ENCODE measurements around the gene TEAD1.
"Not testable (repeated sequence)": the region's sequence is repeated elsewhere in the genome, so short reads cannot be mapped to it uniquely, and the experiment has no call there.

TEAD1 gene

GRCh38 chr11:12871788-12872321 lies 197.6 kb downstream of the TEAD1 start:
- peaks cover 0 to 24% of the 10 kb centered on the region in 2 donors for H3K4me1 ChIP-seq (ENCODE audit: control insufficient read depth in 2 of 2, insufficient read depth in 1 of 2, low read depth in 1 of 2, low read length in 2 of 2)
- H3K27me3 ChIP-seq (ENCODE audit: control insufficient read depth in 3 of 3, insufficient read depth in 3 of 3, low read depth in 1 of 3, low read length in 3 of 3) = no peaks in the 10 kb centered on the region
- no peak overlapping the region for H3K4me3 ChIP-seq (ENCODE audit: low read length in 2 of 2)
- H4K91ac ChIP-seq (ENCODE audit: low read depth, low read length, poor library complexity) = peak overlapping the region; percentile 5
- H3K36me3 ChIP-seq (replicated peaks in 1 of 2; ENCODE audit: control insufficient read depth in 2 of 2, insufficient read depth in 2 of 2, low read length in 2 of 2) = peaks cover 7 to 60% of the 10 kb centered on the region in 2 donors
- no peak overlapping the region for H3K27ac ChIP-seq (replicated peaks; ENCODE audit: low read length)
- no peak overlapping the region for H3K4me2 ChIP-seq (ENCODE audit: insufficient read depth, low read length, poor library complexity, severe bottlenecking)
- H2BK120ac ChIP-seq (ENCODE audit: low read depth, low read length) = no peak overlapping the region
- H2AK5ac ChIP-seq (ENCODE audit: low read depth, low read length) = no peak overlapping the region
- no peak for DNase-seq (ENCODE audit: low spot score)
- no peaks in the 10 kb centered on the region for H3K9me3 ChIP-seq (replicated peaks in 1 of 2; ENCODE audit: control insufficient read depth in 2 of 2, insufficient read depth in 1 of 2, low read depth in 1 of 2, low read length in 2 of 2)
- no CpG with 5 or more reads among the region's 11 CpGs for WGBS, 2 donors (ENCODE audit: extremely low coverage in 2 of 2, insufficient read length in 2 of 2, insufficient replicate concordance in 1 of 2)
- H2BK5ac ChIP-seq (ENCODE audit: low read length) = no peak overlapping the region
- H2AFZ ChIP-seq (ENCODE audit: low read length) = no peak overlapping the region
- H3K18ac ChIP-seq (ENCODE audit: low read length) = no peak overlapping the region
- H3K23ac ChIP-seq (ENCODE audit: low read depth, low read length, poor library complexity) = no peak overlapping the region
- no peak overlapping the region for H2BK15ac ChIP-seq (ENCODE audit: low read length)
- no peak overlapping the region for H3K4ac ChIP-seq (ENCODE audit: low read length)
- H2BK12ac ChIP-seq (ENCODE audit: low read length) = no peak overlapping the region
- H3K14ac ChIP-seq (ENCODE audit: low read length) = no peak overlapping the region
- peaks cover 8% of the 10 kb centered on the region for H3K79me1 ChIP-seq (ENCODE audit: low read depth, low read length)
- H3K9ac ChIP-seq (ENCODE audit: low read depth, low read length, poor library complexity) = no peak overlapping the region
- H4K8ac ChIP-seq (ENCODE audit: low read depth, low read length) = no peak overlapping the region

- H3K27ac ChIP-seq (replicated peaks; ENCODE audit: low read length) = no peak overlapping the region
Observed at GRCh38 chr11:12876340-12876739, 202.1 kb downstream of the TEAD1 start.

GRCh38 chr11:12876988-12877387 lies 202.8 kb downstream of the TEAD1 start:
- Histone ChIP-seq H3K23ac (ENCODE audit: low read depth, low read length, poor library complexity) (no peak overlapping the region), H3K9ac (ENCODE audit: low read depth, low read length, poor library complexity) (no peak overlapping the region), H3K27me3 (ENCODE audit: control insufficient read depth in 3 of 3, insufficient read depth in 3 of 3, low read depth in 1 of 3, low read length in 3 of 3) (no peaks in the 10 kb centered on the region), H3K4me1 (ENCODE audit: control insufficient read depth in 2 of 2, insufficient read depth in 1 of 2, low read depth in 1 of 2, low read length in 2 of 2) (peaks cover 0 to 14% of the 10 kb centered on the region in 2 donors), H3K4me2 (ENCODE audit: insufficient read depth, low read length, poor library complexity, severe bottlenecking) (no peak overlapping the region), H3K36me3 (replicated peaks in 1 of 2; ENCODE audit: control insufficient read depth in 2 of 2, insufficient read depth in 2 of 2, low read length in 2 of 2) (peaks cover 15 to 79% of the 10 kb centered on the region in 2 donors), H2BK120ac (ENCODE audit: low read depth, low read length) (no peak overlapping the region), H3K9me3 (replicated peaks in 1 of 2; ENCODE audit: control insufficient read depth in 2 of 2, insufficient read depth in 1 of 2, low read depth in 1 of 2, low read length in 2 of 2) (no peaks in the 10 kb centered on the region), H3K79me1 (ENCODE audit: low read depth, low read length) (peaks cover 9% of the 10 kb centered on the region), H3K27ac (replicated peaks; ENCODE audit: low read length) (no peak overlapping the region), H3K18ac (ENCODE audit: low read length) (no peak overlapping the region), H2BK5ac (ENCODE audit: low read length) (no peak overlapping the region), H4K91ac (ENCODE audit: low read depth, low read length, poor library complexity) (no peak overlapping the region), H3K14ac (ENCODE audit: low read length) (no peak overlapping the region), H2AFZ (ENCODE audit: low read length) (no peak overlapping the region), H2BK12ac (ENCODE audit: low read length) (no peak overlapping the region), H3K4ac (ENCODE audit: low read length) (no peak overlapping the region), H2AK5ac (ENCODE audit: low read depth, low read length) (no peak overlapping the region), H4K8ac (ENCODE audit: low read depth, low read length) (no peak overlapping the region), H3K4me3 (ENCODE audit: low read length in 2 of 2) (no peak overlapping the region), H2BK15ac (ENCODE audit: low read length) (no peak overlapping the region)
- no peak for DNase-seq (ENCODE audit: low spot score)
- WGBS, 2 donors (ENCODE audit: extremely low coverage in 2 of 2, insufficient read length in 2 of 2, insufficient replicate concordance in 1 of 2) = no CpG with 5 or more reads among the region's 5 CpGs

More at GRCh38 chr11:12876340-12876739, 202.1 kb downstream of the TEAD1 start:
- Histone ChIP-seq H3K14ac (ENCODE audit: low read length) (no peak overlapping the region), H3K18ac (ENCODE audit: low read length) (no peak overlapping the region), H2AFZ (ENCODE audit: low read length) (no peak overlapping the region), H3K4me1 (ENCODE audit: control insufficient read depth in 2 of 2, insufficient read depth in 1 of 2, low read depth in 1 of 2, low read length in 2 of 2) (peaks cover 0 to 16% of the 10 kb centered on the region in 2 donors), H2BK5ac (ENCODE audit: low read length) (no peak overlapping the region), H3K36me3 (replicated peaks in 1 of 2; ENCODE audit: control insufficient read depth in 2 of 2, insufficient read depth in 2 of 2, low read length in 2 of 2) (peaks cover 10 to 78% of the 10 kb centered on the region in 2 donors), H4K91ac (ENCODE audit: low read depth, low read length, poor library complexity) (no peak overlapping the region), H2BK120ac (ENCODE audit: low read depth, low read length) (no peak overlapping the region), H3K9ac (ENCODE audit: low read depth, low read length, poor library complexity) (no peak overlapping the region), H2BK12ac (ENCODE audit: low read length) (no peak overlapping the region), H2AK5ac (ENCODE audit: low read depth, low read length) (no peak overlapping the region), H3K4me2 (ENCODE audit: insufficient read depth, low read length, poor library complexity, severe bottlenecking) (no peak overlapping the region), H4K8ac (ENCODE audit: low read depth, low read length) (no peak overlapping the region), H3K9me3 (replicated peaks in 1 of 2; ENCODE audit: control insufficient read depth in 2 of 2, insufficient read depth in 1 of 2, low read depth in 1 of 2, low read length in 2 of 2) (no peaks in the 10 kb centered on the region), H2BK15ac (ENCODE audit: low read length) (no peak overlapping the region), H3K4me3 (ENCODE audit: low read length in 2 of 2) (no peak overlapping the region), H3K79me1 (ENCODE audit: low read depth, low read length) (peaks cover 9% of the 10 kb centered on the region), H3K23ac (ENCODE audit: low read depth, low read length, poor library complexity) (no peak overlapping the region), H3K27me3 (ENCODE audit: control insufficient read depth in 3 of 3, insufficient read depth in 3 of 3, low read depth in 1 of 3, low read length in 3 of 3) (no peaks in the 10 kb centered on the region), H3K4ac (ENCODE audit: low read length) (no peak overlapping the region)
- no peak for DNase-seq (ENCODE audit: low spot score)
- no CpG with 5 or more reads among the region's 5 CpGs for WGBS, 2 donors (ENCODE audit: extremely low coverage in 2 of 2, insufficient read length in 2 of 2, insufficient replicate concordance in 1 of 2)

- not testable (repeated sequence) for H2BK120ac ChIP-seq (ENCODE audit: low read depth, low read length); H2AK5ac ChIP-seq (ENCODE audit: low read depth, low read length); H3K9ac ChIP-seq (ENCODE audit: low read depth, low read length, poor library complexity); DNase-seq (ENCODE audit: low spot score); H2BK15ac ChIP-seq (ENCODE audit: low read length); H3K79me1 ChIP-seq (ENCODE audit: low read depth, low read length); H3K27me3 ChIP-seq (ENCODE audit: control insufficient read depth in 3 of 3, insufficient read depth in 3 of 3, low read depth in 1 of 3, low read length in 3 of 3); H2BK5ac ChIP-seq (ENCODE audit: low read length); H3K27ac ChIP-seq (replicated peaks; ENCODE audit: low read length); H4K91ac ChIP-seq (ENCODE audit: low read depth, low read length, poor library complexity); H3K4ac ChIP-seq (ENCODE audit: low read length); H3K9me3 ChIP-seq (replicated peaks in 1 of 2; ENCODE audit: control insufficient read depth in 2 of 2, insufficient read depth in 1 of 2, low read depth in 1 of 2, low read length in 2 of 2); H3K18ac ChIP-seq (ENCODE audit: low read length); H2BK12ac ChIP-seq (ENCODE audit: low read length); H3K23ac ChIP-seq (ENCODE audit: low read depth, low read length, poor library complexity); H3K4me3 ChIP-seq (ENCODE audit: low read length in 2 of 2); H2AFZ ChIP-seq (ENCODE audit: low read length); H4K8ac ChIP-seq (ENCODE audit: low read depth, low read length); H3K4me2 ChIP-seq (ENCODE audit: insufficient read depth, low read length, poor library complexity, severe bottlenecking); H3K14ac ChIP-seq (ENCODE audit: low read length)
- WGBS, 2 donors (ENCODE audit: extremely low coverage in 2 of 2, insufficient read length in 2 of 2, insufficient replicate concordance in 1 of 2) = no CpG with 5 or more reads among the region's 4 CpGs
- peaks cover 18 to 79% of the 10 kb centered on the region in 2 donors for H3K36me3 ChIP-seq (replicated peaks in 1 of 2; ENCODE audit: control insufficient read depth in 2 of 2, insufficient read depth in 2 of 2, low read length in 2 of 2)
- H3K4me1 ChIP-seq (ENCODE audit: control insufficient read depth in 2 of 2, insufficient read depth in 1 of 2, low read depth in 1 of 2, low read length in 2 of 2) = peaks cover 0 to 12% of the 10 kb centered on the region in 2 donors
Observed at GRCh38 chr11:12877508-12877907, 203.3 kb downstream of the TEAD1 start.

Measured in neuronal stem cell (in vitro differentiated cells).